ENCODE results near the gene C22orf15.

DNA sequence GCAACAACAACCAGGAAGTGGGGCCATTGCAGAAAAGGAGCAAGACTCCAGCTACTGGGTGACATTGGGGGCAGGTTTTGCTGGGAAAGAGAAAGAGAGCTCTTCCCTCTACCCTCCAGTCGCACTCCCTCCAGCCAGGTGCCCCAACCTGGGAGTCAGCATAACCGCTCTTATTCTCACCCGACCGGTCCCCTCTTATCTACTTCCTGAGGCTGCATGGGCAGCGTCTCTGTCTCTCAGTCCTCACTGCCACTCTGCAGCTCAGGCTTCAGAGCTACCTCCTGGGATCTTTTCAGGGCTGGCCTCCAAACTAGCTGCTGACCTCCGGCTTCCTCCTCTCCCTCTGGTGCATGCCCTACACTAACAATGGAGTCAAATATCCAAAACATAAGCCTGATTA lies 17.0 kb upstream of the C22orf15 start:
- TF ChIP-seq CTCF (IDR thresholded peaks at IDR 0.05; ENCODE audit: poor library complexity) (no peak), EZH2phosphoT487 (IDR thresholded peaks at IDR 0.05; ENCODE audit: low read depth, severe bottlenecking, unreplicated experiment) (no peak), EZH2 (IDR thresholded peaks at IDR 0.05; ENCODE audit: borderline replicate concordance) (no peak)

All from hepatocyte (in vitro differentiated cells).